PFSK-1 (cell line): ENCODE results near the gene AGO1.

Source experiments
- FOXP2 ChIP-seq: optimal IDR thresholded peaks from 2 replicates; pipeline ENCODE3; 2011; ENCODE audit warnings: borderline replicate concordance, control low read depth, inconsistent platforms; ENCODE audit not compliant: insufficient read depth; ENCODE audit errors: extremely low read length, extremely low read depth
- POLR2AphosphoS5 ChIP-seq: IDR thresholded peaks from 2 replicates; pipeline ENCODE4 v1.6.1; 2012; ENCODE audit warnings: low read depth, mild to moderate bottlenecking, control low read depth, low read length, moderate library complexity
- SIN3A ChIP-seq: IDR thresholded peaks from 2 replicates; pipeline ENCODE4 v1.6.1; 2012; ENCODE audit warnings: mild to moderate bottlenecking, low read length, moderate library complexity, borderline replicate concordance; ENCODE audit not compliant: insufficient read depth
- TAF1 ChIP-seq: IDR thresholded peaks from 2 replicates; pipeline ENCODE4 v1.6.1; 2012; ENCODE audit warnings: low read length, control low read depth, borderline replicate concordance; ENCODE audit not compliant: insufficient read depth
- TF ChIP-seq, protein P1 (sequence below), 2 experiments: IDR thresholded peaks; 2 replicates each; pipeline versions ENCODE4 v1.6.1 to v1.8.0; 2011 to 2012; ENCODE audit warnings: low read depth in 2 of 2, low read length in 2 of 2, control low read depth in 1 of 2, inconsistent platforms in 1 of 2, mild to moderate bottlenecking in 1 of 2, moderate library complexity in 1 of 2; ENCODE audit not compliant: insufficient read depth in 1 of 2

AGO1 gene

DNA sequence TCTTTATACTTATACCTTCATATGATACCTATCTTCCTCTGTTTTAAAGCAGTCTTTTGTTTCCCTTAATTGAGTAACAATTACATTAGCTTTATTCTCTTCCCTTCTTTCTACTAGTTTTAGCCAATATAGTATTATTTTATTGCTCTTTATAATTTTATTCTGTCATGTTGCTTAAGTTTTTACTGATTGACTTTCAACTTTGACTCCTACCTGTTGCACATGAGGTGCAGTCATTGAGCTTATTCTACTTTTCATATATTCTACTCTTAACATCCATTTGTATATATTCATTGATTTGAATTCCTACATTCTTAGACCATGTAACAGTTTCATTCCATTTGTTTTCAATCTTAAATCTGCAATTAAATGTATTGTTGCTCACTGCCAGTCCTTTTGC is 97.1 kb downstream of the AGO1 start:
- TF ChIP-seq TAF1 (no peak), FOXP2 (no peak), POLR2AphosphoS5 (no peak), SIN3A (no peak)
- TF ChIP-seq, protein P1, sequence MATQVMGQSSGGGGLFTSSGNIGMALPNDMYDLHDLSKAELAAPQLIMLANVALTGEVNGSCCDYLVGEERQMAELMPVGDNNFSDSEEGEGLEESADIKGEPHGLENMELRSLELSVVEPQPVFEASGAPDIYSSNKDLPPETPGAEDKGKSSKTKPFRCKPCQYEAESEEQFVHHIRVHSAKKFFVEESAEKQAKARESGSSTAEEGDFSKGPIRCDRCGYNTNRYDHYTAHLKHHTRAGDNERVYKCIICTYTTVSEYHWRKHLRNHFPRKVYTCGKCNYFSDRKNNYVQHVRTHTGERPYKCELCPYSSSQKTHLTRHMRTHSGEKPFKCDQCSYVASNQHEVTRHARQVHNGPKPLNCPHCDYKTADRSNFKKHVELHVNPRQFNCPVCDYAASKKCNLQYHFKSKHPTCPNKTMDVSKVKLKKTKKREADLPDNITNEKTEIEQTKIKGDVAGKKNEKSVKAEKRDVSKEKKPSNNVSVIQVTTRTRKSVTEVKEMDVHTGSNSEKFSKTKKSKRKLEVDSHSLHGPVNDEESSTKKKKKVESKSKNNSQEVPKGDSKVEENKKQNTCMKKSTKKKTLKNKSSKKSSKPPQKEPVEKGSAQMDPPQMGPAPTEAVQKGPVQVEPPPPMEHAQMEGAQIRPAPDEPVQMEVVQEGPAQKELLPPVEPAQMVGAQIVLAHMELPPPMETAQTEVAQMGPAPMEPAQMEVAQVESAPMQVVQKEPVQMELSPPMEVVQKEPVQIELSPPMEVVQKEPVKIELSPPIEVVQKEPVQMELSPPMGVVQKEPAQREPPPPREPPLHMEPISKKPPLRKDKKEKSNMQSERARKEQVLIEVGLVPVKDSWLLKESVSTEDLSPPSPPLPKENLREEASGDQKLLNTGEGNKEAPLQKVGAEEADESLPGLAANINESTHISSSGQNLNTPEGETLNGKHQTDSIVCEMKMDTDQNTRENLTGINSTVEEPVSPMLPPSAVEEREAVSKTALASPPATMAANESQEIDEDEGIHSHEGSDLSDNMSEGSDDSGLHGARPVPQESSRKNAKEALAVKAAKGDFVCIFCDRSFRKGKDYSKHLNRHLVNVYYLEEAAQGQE (IDR thresholded peaks at IDR 0.05; ENCODE audit: insufficient read depth in 1 of 2, low read depth in 2 of 2, low read length in 2 of 2) = no peak
